ENCODE data around the gene TMTC1. TPM values are rescaled to one million over a fixed set of nuclear protein-coding genes. Genes with fewer than 3 reads are reported as not detected.

TMTC1 gene
- total RNA-seq, 1 donor from 2014 or later = not detected

DNA sequence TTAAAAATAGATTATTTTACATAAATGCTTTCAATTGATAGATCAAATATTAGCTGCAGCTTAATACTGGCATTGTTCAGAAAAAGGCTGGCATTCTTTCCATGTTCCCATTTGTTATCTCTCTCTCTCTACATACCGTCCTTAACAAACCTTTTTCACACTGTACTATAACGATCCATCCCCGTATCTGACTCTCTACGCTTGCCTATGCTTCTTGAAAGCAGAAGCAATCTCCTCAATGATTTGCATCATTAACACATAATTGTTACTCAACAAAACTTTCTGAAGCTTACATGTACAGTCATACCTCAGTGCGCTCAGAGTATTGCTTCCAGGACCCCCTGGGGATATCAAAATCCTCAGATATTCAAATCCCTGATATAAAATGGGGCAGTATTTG, 89.7 kb downstream of the TMTC1 start:
- TF ChIP-seq, protein P1, sequence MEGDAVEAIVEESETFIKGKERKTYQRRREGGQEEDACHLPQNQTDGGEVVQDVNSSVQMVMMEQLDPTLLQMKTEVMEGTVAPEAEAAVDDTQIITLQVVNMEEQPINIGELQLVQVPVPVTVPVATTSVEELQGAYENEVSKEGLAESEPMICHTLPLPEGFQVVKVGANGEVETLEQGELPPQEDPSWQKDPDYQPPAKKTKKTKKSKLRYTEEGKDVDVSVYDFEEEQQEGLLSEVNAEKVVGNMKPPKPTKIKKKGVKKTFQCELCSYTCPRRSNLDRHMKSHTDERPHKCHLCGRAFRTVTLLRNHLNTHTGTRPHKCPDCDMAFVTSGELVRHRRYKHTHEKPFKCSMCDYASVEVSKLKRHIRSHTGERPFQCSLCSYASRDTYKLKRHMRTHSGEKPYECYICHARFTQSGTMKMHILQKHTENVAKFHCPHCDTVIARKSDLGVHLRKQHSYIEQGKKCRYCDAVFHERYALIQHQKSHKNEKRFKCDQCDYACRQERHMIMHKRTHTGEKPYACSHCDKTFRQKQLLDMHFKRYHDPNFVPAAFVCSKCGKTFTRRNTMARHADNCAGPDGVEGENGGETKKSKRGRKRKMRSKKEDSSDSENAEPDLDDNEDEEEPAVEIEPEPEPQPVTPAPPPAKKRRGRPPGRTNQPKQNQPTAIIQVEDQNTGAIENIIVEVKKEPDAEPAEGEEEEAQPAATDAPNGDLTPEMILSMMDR (IDR thresholded peaks at IDR 0.05) = no peak
- DNase-seq (no peak), ATAC-seq (ENCODE audit: low read depth) (no peak)
- H3K27me3 Mint-ChIP-seq = no peaks in the 10 kb centered on the region
- H3K36me3 Mint-ChIP-seq (ENCODE audit: low read depth) = no peaks in the 10 kb centered on the region
- intact Hi-C loops (cut with micrococcal nuclease) = no loop called here
- H3K4me3 Mint-ChIP-seq = no peak overlapping the region
- ChIA-PET POLR2A (no interaction called here), CTCF (no interaction called here)
- H3K4me1 Mint-ChIP-seq = no peaks in the 10 kb centered on the region
- H3K27ac Mint-ChIP-seq = no peak overlapping the region
- H3K9me3 Mint-ChIP-seq = no peaks in the 10 kb centered on the region

DNA sequence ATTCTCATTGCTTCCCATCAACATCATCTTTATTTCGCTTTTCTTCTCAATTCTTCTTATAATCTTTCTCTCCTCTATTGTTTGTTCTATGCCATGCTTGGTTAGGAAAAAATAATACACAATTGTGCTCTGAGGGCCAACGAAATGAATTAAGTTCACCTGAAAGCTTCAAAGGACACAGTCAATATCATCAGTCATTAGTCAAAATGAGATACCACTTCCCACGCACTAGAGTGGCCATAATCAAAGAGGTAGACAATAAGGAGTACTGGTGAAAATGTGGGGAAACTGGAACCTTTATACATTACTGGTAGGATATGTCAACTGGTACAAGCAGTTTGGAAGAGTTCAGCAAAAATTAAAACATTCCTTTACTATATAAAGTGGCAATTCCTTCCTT, 91.5 kb downstream of the TMTC1 start:
- no peak overlapping the region for H3K27ac Mint-ChIP-seq
- H3K9me3 Mint-ChIP-seq = no peaks in the 10 kb centered on the region
- H3K27me3 Mint-ChIP-seq = no peaks in the 10 kb centered on the region
- ATAC-seq (ENCODE audit: low read depth) (no peak), DNase-seq (no peak)
- no peak overlapping the region for H3K4me3 Mint-ChIP-seq
- H3K4me1 Mint-ChIP-seq = no peaks in the 10 kb centered on the region
- no peaks in the 10 kb centered on the region for H3K36me3 Mint-ChIP-seq (ENCODE audit: low read depth)
- TF ChIP-seq, protein P1 (IDR thresholded peaks at IDR 0.05) = no peak
- POLR2A ChIA-PET = no interaction called here
- CTCF ChIA-PET = no interaction called here
- intact Hi-C loops (cut with micrococcal nuclease) = no loop called here

DNA sequence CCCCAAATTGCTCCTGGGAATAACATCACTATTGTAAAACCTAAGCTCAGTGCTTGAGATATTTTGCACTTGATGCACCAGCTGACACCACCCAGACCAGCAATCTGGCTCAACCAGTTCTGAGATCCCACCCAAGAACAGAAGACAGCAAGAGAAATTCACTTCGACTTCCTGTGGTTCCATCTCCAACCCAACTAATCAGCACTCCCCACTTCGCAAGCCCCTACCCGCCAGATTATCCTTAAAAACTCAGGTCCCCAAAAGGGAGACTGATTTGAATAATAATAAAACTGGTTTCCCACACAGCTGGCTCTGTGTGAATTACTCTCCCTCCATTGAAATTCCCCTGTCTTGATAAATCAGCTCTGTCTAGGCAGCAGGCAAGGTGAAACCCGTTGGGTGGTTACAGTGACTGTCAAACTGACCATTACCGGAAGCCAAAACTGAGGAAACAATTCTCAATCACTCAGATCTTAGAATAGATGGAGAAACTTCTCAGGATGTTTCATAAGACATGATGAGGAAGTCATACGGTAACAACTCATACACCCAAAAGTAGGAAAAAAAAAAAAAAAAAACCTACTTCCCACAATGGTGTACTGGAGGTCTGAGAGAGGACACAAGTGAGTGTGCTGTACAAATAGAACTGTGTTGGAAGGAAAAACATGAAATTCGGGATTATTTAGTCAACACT, 92.4 kb downstream of the TMTC1 start:
- Mint-ChIP-seq H3K4me3 (no peak overlapping the region), H3K36me3 (ENCODE audit: low read depth) (no peaks in the 10 kb centered on the region), H3K27ac (no peak overlapping the region), H3K4me1 (no peaks in the 10 kb centered on the region), H3K9me3 (no peaks in the 10 kb centered on the region), H3K27me3 (no peaks in the 10 kb centered on the region)
- TF ChIP-seq, protein P1 (IDR thresholded peaks at IDR 0.05) = no peak
- ATAC-seq (ENCODE audit: low read depth) (no peak), DNase-seq (no peak)
- intact Hi-C loops (cut with micrococcal nuclease) = no loop called here
- ChIA-PET CTCF (no interaction called here), POLR2A (no interaction called here)

DNA sequence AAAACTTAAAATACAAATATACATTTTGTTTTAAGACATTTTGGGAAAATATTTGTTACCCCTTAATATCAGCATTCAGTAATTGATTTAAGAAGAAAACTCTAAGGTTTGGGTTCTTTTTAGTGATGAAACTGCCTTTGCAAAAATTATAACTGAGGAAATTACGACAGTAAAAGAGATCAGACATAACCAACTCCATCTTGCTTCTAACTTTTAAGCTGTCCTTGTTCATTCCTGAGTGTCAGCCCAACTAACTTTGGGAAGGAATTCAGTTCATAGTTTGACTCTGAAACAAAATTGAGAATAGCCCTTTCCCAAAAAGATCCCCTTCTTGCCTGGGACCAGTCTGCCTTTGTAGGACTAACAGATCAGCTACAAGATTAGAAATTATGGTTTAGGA, 93.0 kb downstream of the TMTC1 start:
- H3K36me3 Mint-ChIP-seq (ENCODE audit: low read depth) = no peaks in the 10 kb centered on the region
- no peak for ATAC-seq (ENCODE audit: low read depth)
- CTCF ChIA-PET = no interaction called here
- no peaks in the 10 kb centered on the region for H3K4me1 Mint-ChIP-seq
- no peak for DNase-seq
- H3K9me3 Mint-ChIP-seq = no peaks in the 10 kb centered on the region
- H3K27me3 Mint-ChIP-seq = no peaks in the 10 kb centered on the region
- POLR2A ChIA-PET = no interaction called here
- H3K27ac Mint-ChIP-seq = no peak overlapping the region
- no peak overlapping the region for H3K4me3 Mint-ChIP-seq
- intact Hi-C loops (cut with micrococcal nuclease) = no loop called here
- TF ChIP-seq, protein P1 (IDR thresholded peaks at IDR 0.05) = no peak

DNA sequence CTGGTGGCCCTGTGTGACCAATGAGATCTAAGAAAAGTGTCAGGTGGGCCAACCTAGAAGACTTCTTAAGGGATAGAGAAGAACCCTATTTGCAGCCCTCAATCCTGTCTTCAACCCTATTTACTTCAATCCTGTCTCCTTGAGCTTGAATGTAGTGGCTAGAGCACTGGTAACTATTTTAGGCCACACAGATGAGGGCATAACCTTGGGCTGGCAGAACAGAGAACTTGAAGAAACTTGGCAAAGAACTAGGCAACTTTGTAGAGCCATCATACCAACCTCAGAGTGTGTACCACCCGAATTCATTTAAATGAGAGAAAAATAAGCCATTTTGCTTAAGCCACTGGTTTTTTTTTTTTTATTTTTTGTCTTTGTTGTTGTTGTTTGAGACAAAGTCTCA, 94.8 kb downstream of the TMTC1 start:
- Mint-ChIP-seq H3K4me1 (no peaks in the 10 kb centered on the region), H3K9me3 (no peaks in the 10 kb centered on the region), H3K27me3 (no peaks in the 10 kb centered on the region), H3K36me3 (ENCODE audit: low read depth) (no peaks in the 10 kb centered on the region), H3K27ac (no peak overlapping the region), H3K4me3 (no peak overlapping the region)
- ChIA-PET POLR2A (no interaction called here), CTCF (no interaction called here)
- no peak for ATAC-seq (ENCODE audit: low read depth)
- TF ChIP-seq, protein P1 (IDR thresholded peaks at IDR 0.05) = no peak
- DNase-seq = no peak
- intact Hi-C loops (cut with micrococcal nuclease) = no loop called here
